Measurements from ENCODE around the gene MYB. TPM values are rescaled to one million over a fixed set of nuclear protein-coding genes. Genes with fewer than 3 reads are reported as not detected.
A peak's percentile ranks its signal among the peaks of the same experiment; 100 is the strongest.

The MYB gene
- total RNA-seq, 2 experiments from 2014 or later: 50.9 to 53.6 TPM

DNA sequence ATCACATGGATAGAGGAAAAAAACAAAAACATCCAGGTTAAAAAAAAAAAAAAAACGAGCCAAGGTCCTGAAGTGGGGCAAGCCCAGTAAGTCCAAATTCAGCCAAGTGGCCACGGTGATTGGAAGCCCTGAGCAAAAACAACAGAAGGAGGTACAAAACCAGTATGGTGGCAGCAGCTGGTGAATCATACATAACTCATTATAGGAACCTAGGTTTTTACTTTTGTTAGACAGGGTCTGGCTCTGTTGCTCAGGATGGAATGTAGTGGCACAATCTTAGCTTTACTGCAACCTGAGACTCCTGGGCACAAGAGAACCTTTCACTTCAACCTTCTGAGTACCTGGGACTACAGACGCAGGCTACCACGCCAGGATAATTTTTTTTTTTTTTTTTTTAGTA is 22.7 kb upstream of the MYB start:
- no peak overlapping the region for H3K27ac Mint-ChIP-seq
- H3K27me3 Mint-ChIP-seq: no peaks in the 10 kb centered on the region
- no peaks in the 10 kb centered on the region for H3K36me3 Mint-ChIP-seq (ENCODE audit: low read depth)
- peaks cover 46% of the 10 kb centered on the region for H3K4me1 Mint-ChIP-seq (ENCODE audit: low read depth)
- intact Hi-C loops (cut with micrococcal nuclease): no loop called here
- POLR2A ChIA-PET: interaction anchor here (0.6 kb wide), 1 partner anchor 56 kb away, joined by 3 read pairs; no protein-coding TSS in a partner anchor
- ATAC-seq (no peak), DNase-seq (no peak)
- CTCF ChIA-PET: interaction anchor here (2.1 to 3.4 kb wide), 3 partner anchors 12 to 26 kb away, joined by 4 to 13 read pairs (median 12); no protein-coding TSS in a partner anchor
- TF ChIP-seq, protein P1, sequence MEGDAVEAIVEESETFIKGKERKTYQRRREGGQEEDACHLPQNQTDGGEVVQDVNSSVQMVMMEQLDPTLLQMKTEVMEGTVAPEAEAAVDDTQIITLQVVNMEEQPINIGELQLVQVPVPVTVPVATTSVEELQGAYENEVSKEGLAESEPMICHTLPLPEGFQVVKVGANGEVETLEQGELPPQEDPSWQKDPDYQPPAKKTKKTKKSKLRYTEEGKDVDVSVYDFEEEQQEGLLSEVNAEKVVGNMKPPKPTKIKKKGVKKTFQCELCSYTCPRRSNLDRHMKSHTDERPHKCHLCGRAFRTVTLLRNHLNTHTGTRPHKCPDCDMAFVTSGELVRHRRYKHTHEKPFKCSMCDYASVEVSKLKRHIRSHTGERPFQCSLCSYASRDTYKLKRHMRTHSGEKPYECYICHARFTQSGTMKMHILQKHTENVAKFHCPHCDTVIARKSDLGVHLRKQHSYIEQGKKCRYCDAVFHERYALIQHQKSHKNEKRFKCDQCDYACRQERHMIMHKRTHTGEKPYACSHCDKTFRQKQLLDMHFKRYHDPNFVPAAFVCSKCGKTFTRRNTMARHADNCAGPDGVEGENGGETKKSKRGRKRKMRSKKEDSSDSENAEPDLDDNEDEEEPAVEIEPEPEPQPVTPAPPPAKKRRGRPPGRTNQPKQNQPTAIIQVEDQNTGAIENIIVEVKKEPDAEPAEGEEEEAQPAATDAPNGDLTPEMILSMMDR (IDR thresholded peaks at IDR 0.05): no peak
- no peak overlapping the region for H3K4me3 Mint-ChIP-seq
- H3K9me3 Mint-ChIP-seq: no peaks in the 10 kb centered on the region

DNA sequence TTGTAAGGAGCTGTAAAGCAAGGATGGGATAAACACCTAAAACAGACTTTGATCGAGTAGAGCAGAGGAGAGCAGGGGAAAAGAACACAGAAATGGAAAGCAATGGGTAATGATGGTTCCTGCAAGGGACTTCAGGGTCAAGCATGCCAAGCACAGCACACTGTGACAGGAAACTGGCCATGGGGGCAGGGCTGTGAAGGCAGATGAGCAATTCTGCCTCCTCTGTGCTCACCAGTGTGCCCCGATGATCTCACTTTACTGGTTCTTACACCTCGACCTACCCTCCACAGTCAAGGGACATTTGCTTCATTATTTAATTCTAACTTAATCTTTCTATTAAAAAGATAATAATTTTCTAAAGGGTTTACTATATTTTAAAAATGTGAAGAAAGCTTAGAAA is 21.6 kb upstream of the MYB start:
- Mint-ChIP-seq H3K9me3 (no peaks in the 10 kb centered on the region), H3K4me1 (ENCODE audit: low read depth) (peaks cover 52% of the 10 kb centered on the region), H3K27me3 (no peaks in the 10 kb centered on the region), H3K4me3 (no peak overlapping the region), H3K27ac (peak overlapping the region; percentile 35), H3K36me3 (ENCODE audit: low read depth) (no peaks in the 10 kb centered on the region)
- POLR2A ChIA-PET: interaction anchor here (0.8 to 1.9 kb wide), 6 partner anchors 10 to 74 kb away, joined by 3 to 6 read pairs (median 4); partner anchors contain the start of gene MYB
- ATAC-seq (peak; percentile 68), DNase-seq (peak; percentile 84)
- TF ChIP-seq, protein P1 (IDR thresholded peaks at IDR 0.05): no peak
- intact Hi-C loops (cut with micrococcal nuclease): no loop called here
- CTCF ChIA-PET: interaction anchor here (2.0 to 3.4 kb wide), 3 partner anchors 13 to 19 kb away, joined by 4 to 13 read pairs (median 12); no protein-coding TSS in a partner anchor

DNA sequence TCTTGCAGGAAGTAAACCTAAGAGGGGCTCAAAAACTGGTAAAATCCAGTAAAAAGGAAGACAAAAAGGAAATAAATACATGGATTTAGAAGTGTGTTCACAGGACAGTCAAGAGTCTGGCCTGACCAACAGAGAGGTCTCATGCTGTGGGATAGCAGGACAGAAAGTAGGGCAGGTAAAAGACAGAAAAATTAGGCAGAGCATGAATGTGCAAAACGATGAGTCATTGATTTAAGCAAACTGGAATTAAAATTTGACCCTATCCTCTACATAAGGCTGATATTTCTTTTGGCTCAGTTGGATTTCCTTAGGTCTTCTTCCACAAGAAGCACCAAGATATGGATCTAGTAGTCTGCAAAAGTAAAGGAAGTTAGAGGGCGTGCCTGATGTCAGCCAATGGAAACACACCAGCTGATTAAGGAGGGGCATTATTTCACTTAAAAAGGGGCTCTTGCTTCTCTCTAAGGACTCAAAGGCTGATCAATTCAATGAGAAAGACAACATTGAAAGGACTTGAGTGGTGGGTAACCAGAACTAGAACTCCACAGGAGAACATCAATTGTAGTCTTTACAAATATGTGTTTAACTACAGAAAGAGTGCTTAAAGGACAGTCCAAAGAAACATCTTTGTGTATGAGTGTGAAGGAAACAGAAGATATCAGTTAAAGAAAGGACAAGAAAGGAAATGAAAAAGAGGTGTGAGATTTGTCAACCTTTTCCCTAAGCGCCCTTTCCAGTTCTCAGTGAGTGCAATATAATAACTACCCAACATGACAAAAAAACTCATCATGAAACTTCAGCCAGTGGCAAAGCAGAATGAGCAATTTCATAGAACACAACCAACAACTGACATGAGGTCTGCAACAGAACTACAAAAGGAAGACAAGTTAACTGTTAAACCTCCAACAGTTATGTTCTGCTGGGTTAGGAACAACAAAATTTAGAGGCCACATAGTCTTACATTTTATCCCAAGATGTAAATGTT is 19.4 kb upstream of the MYB start:
- Mint-ChIP-seq H3K9me3 (no peaks in the 10 kb centered on the region), H3K27ac (peak overlapping the region; percentile 97), H3K4me1 (ENCODE audit: low read depth) (peaks cover 61% of the 10 kb centered on the region), H3K27me3 (no peaks in the 10 kb centered on the region), H3K36me3 (ENCODE audit: low read depth) (no peaks in the 10 kb centered on the region), H3K4me3 (peak overlapping the region; percentile 51)
- intact Hi-C loops (cut with micrococcal nuclease): loop anchor here (2.0 to 5.0 kb wide), 3 partner anchors 13 to 69 kb away; no protein-coding TSS in a partner anchor
- CTCF ChIA-PET: interaction anchor here (0.6 to 3.5 kb wide), 14 partner anchors 9 to 140 kb away, joined by 3 to 26 read pairs (median 6); partner anchors contain the start of gene MYB
- POLR2A ChIA-PET: interaction anchor here (0.6 to 9.9 kb wide), 7 partner anchors 12 to 47 kb away, joined by 3 to 94 read pairs (median 5); partner anchors contain the start of gene MYB
- ATAC-seq (peak; percentile 56), DNase-seq (peak; percentile 43)
- TF ChIP-seq, protein P1 (IDR thresholded peaks at IDR 0.05): no peak

DNA sequence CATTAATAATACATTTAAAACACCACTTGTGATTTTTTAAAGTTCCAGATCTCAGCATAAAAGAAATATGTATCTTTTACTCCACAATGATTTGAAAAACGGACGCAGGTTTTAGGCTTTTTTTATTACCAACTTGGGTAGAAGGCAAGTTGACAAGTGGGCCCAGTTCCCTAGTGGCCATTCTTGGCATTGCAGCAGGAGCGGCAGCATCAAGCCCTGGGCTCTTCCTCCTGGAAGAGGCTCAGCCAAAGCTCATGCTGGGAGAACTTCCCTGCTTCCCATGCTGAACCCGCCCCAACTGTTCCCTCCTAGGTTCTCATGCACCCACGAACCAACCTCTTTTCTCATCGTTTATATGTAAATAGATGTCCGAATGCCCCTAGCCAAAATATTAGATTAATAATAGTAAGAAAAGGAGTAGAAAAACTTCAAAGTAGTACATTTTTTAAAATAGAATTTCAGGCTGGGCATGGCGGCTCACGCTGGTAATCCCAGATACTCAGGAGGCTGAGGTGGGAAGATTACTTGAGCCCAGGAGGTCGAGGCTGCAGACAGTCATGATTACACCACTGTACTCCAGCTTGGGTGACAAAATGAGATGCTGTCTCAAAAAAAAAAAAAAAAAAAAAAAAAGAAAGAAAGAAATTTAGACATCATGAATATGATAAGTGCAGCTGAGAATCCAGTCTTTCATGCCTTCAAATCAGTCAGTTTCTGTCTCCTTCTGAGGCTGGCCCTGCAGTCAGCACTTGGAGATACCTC is 18.2 kb upstream of the MYB start:
- Mint-ChIP-seq H3K27ac (peak overlapping the region; percentile 97), H3K9me3 (no peaks in the 10 kb centered on the region), H3K27me3 (no peaks in the 10 kb centered on the region), H3K4me1 (ENCODE audit: low read depth) (peaks cover 61% of the 10 kb centered on the region), H3K36me3 (ENCODE audit: low read depth) (no peaks in the 10 kb centered on the region), H3K4me3 (peak overlapping the region; percentile 51)
- ChIA-PET POLR2A (interaction anchor here (0.8 to 9.9 kb wide), 9 partner anchors 12 to 134 kb away, joined by 3 to 94 read pairs (median 5); partner anchors contain the start of genes HBS1L and MYB), CTCF (interaction anchor here (0.9 to 3.5 kb wide), 18 partner anchors 10 to 141 kb away, joined by 3 to 26 read pairs (median 6); partner anchors contain the start of gene MYB)
- intact Hi-C loops (cut with micrococcal nuclease): loop anchor here (2.0 to 5.0 kb wide), 3 partner anchors 14 to 71 kb away; no protein-coding TSS in a partner anchor
- DNase-seq: peak; percentile 66
- TF ChIP-seq, protein P1 (IDR thresholded peaks at IDR 0.05): peak; percentile 98
- no peak for ATAC-seq

Measured in activated CD8-positive, alpha-beta T cell treated with anti-CD3 and anti-CD28 coated beads for 36 hours (primary cell).